Stimulated activated naive CD4-positive, alpha-beta T cell treated with Interleukin-2 at 50 U/mL for 16 hours (primary cell): ENCODE measurements around the gene TTLL8.

Source experiments
- DNase-seq: peaks from one replicate; lab custom pipeline; 2025; lab: John Stamatoyannopoulos, UW

TTLL8 gene

GRCh38 chr22:50041361-50042065, 16.6 kb downstream of the TTLL8 start:
- DNase-seq, result no peak

GRCh38 chr22:50040717-50041116, 17.4 kb downstream of the TTLL8 start:
- DNase-seq, result no peak

GRCh38 chr22:50039669-50040443, 18.2 kb downstream of the TTLL8 start:
- no peak for DNase-seq

- no peak for DNase-seq
Measured at GRCh38 chr22:50035976-50036724, 21.9 kb downstream of the TTLL8 start.

GRCh38 chr22:50035131-50035881, 22.8 kb downstream of the TTLL8 start:
- DNase-seq, result no peak

GRCh38 chr22:50034126-50035081, 23.7 kb downstream of the TTLL8 start:
- DNase-seq, result no peak

GRCh38 chr22:50032941-50033601, 25.0 kb downstream of the TTLL8 start:
- DNase-seq, result no peak

- DNase-seq, result no peak
Measured at GRCh38 chr22:50032109-50032871, 25.8 kb downstream of the TTLL8 start.

GRCh38 chr22:50031189-50032091, 26.7 kb downstream of the TTLL8 start:
- DNase-seq, result no peak

- peak; percentile 79 for DNase-seq
Measured at GRCh38 chr22:50030297-50031188, 27.6 kb downstream of the TTLL8 start.

- peak; percentile 72 for DNase-seq
Measured at GRCh38 chr22:50027639-50028537, 30.2 kb downstream of the TTLL8 start.

GRCh38 chr22:50025993-50026392, 32.1 kb downstream of the TTLL8 start:
- no peak for DNase-seq

GRCh38 chr22:50022171-50022819, 35.8 kb downstream of the TTLL8 start:
- DNase-seq, result no peak

- DNase-seq, result no peak
Measured at GRCh38 chr22:50020606-50021005, 37.5 kb downstream of the TTLL8 start.

GRCh38 chr22:50019316-50019715, 38.8 kb downstream of the TTLL8 start:
- DNase-seq, result no peak
